Stimulated activated CD4-positive, alpha-beta T cell treated with anti-CD3 and anti-CD28 coated beads, Interleukin-2, amount 100 ng/mL, for 24 hours (primary cell): ENCODE data around the gene RPS16.

Experiments
- DNase-seq, 2 donors: peaks; one replicate each; pipeline ENCODE4 v3.0.0-alpha.2; 2020

RPS16 gene

DNA sequence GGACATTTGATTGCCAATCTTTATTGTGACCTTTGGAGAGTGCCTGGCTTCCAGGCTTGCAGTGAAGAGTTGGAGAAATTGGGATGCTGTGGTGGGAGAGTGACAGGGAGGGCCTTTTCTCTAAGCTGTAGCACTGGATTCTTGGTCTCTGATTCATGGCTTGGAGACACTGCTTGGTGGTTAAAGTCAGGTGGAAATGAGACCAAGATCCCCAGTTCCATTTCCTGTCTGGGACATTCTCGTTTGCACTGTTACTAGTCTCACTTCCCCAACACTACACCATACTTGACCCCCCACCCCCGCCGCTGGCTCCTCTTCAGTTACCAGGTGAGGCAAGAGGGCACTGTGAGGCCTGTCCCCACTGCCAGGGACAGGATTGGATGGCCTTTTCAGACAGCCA is 12.5 kb upstream of the RPS16 start:
- peak in 1 of 2 donors; percentile 50 for DNase-seq

DNA sequence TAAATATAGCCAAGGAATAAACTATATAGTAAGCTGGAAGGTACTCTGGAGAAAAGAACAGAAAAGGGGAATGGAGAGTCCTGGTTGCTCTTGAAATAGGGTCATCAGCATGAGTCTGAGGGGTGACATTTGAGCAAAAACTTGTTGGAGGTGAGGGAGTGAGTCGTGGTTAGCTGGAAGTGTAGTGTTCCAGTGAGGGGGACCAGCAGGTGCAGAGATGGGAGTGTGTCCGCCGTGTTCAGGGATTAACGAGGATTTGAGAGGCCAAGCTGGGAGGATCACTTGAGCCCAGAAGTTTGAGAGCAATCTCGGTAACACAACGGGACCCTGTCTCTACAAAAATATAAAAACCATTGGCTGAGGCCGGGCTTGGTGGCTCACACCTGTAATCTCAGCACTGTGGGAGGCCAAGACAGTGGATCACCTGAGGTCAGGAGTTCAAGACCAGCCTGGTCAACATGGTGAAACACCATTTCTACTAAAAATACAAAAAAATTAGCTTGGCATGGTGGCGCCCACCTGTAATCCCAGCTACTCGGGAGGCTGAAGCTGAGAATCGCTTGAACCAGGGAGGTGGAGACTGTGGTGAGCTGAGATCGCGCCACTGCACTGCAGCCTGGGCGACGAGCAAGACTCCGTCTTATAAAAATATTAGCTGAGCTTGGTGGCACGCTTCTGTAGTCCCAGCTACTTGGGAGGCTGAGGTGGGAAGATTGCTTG is 10.8 kb upstream of the RPS16 start:
- no peak for DNase-seq

DNA sequence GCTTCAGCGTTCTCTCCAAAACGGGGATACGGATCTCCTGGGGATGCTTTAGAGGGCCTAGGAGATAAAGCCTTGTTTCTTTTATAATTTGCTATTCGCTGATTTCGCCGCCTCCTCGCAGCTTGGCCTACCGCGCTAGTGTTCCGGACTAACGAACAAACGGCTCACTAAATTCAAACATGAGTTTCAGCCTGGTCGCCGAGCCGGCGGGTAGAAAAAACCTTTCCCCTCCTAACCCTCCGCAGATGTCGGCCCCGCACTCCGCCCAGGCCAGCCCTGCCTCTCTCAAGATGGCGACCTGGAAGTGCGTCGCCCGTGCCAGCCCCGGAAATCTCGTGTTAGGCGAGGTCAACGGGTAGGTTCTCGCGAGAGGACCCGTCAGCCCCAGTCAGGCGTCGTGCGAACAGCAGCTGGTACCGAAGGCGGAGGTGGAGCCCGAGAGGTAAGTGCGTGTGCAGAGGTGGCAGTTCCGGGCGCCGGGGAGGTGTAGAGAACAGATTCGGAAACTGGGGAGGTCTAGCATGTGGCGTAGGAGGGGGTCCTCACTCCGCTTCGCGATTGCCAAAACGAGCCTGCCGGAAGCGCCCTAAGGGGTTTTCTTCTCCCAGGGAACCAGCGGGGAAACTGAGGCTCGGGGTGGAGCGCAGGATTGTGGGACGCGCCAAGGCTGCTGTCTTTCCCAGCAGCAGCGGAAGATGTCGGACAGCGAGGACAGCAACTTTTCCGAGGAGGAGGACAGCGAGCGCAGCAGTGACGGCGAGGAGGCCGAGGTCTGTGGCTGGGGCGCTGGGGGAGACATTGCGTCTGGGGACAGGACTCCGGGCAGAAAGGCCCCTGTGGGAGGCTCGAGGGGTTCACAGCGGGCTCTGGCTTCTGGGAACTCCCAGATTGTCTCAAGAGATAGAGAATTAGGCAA is 9.7 kb upstream of the RPS16 start, which contains the start of gene SUPT5H:
Gene SUPT5H (plus strand): TSS at position 387 of the 916 bp plus-strand sequence. CDS start 309 bp downstream, at position 696.
- DNase-seq: peak; percentile 96 to 97

DNA sequence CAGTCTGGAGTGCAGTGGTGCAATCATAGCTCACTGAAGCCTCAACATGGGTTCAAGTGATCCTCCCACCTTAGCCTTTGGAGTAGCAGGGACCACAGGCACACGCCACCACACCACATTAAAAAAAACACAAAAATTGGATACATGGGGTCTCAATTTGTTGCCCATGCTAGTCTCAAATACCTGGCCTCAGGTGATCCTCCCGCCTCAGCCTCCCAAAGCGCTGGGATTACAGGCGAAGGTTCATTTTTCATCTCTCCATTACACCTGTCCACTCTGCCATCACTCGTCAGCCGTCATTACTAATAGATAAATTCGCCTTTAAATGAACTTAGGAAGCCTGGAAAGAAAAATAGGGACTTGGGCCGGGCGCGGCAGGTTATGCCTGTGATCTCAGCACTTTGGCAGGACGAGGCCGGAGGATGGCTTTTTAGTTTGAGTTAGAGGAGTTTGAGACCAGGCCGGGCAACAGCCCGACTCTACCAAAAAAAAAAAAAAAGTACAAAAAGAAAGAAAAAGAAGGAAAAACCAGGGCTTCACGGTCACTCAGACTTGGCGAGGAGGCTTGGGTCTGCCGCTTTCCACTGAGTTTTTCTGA is 8.9 kb upstream of the RPS16 start:
- no peak for DNase-seq

DNA sequence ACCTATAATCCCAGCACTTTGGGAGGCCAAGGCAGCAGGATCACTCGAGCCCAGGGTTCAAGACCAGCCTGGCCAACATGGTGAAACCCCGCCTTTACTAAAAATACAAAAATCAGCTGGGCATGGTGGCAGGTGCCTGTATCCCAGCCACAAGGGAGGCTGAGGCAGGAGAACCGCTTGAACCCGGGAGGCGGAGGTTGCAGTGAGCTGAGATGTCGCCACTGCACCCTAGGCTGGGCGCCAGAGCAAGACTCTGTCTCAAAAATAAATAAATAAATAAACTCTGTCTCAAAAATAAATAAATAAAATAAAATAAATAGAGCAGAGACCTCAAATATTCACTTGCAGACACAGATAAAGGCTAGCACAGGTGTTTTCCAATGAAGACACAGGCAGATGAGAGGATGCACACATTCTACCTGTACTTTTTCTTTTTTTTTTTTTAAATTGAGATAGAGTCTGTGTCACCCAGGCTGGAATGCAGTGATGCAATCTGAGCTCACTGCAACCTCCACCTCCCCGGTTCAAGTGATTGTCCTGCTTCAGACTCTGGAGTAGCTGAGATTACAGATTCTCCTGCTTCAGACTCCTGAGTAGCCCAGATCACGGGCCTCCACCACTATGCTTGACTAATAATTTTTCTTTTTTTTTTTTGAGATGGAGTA is 2.7 kb upstream of the RPS16 start:
- DNase-seq: no peak

DNA sequence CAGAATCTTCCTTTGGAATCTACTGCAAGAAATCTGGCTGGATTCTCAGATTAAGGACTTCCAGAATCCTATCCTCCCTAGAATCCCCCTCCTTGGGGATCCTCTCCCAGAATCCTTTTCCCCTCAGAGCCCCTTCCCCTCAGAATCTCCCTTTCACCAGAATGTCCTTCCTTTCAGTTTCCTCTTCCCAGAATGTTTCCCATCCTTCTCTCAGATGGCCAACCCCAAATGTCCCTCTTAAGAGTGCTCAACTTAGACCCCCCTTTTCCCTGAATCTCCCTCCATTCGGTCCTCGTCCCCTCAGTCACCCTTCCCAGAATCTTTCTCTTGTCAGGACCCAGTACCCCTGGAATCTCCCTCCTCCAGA is 584 bp upstream of the RPS16 start:
- DNase-seq: no peak

DNA sequence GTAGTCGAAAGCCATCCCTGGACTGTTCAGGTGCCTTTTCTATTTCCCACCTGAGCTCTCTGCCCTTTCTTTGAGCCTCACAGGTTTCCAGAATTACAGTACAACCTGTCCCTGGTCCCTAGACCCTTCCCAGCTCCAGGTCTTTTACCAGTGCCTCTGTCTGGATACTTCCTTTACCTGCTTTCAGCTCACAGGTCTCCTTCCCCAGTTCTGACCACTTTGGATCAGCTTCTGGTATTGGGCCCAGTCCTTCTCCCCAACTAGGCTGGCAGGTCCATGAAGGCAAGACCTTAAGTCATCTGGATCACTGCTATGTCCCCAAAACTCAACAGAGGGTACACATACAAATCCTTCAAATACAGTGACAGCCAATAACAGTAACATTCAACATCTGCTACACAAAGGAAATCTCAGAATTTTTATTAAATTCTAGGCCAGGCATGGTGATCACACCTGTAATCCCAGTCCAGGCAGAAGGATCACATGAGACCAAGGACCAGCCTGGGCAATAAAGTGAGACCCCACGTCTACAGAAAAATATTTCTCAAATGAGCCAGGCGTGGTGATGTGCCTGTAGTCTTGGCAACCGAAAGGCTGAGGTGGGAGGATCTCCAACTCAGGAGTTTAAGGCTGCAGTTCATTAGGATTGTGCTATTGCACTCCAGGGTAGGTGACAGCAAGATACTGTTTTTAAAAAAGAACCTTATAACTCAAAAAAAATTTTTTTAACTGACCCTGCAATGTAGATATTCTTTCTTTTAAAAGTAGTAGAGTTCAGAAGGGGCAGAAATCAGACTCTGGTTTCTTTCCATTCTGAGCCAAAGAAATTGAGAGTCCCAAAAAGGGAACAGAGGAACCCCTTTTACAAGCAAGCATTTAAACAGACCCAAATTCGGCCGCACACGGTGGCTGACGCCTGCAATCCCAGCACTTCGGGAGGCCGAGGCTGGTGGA is 1.3 kb downstream of the RPS16 start:
- no peak for DNase-seq

DNA sequence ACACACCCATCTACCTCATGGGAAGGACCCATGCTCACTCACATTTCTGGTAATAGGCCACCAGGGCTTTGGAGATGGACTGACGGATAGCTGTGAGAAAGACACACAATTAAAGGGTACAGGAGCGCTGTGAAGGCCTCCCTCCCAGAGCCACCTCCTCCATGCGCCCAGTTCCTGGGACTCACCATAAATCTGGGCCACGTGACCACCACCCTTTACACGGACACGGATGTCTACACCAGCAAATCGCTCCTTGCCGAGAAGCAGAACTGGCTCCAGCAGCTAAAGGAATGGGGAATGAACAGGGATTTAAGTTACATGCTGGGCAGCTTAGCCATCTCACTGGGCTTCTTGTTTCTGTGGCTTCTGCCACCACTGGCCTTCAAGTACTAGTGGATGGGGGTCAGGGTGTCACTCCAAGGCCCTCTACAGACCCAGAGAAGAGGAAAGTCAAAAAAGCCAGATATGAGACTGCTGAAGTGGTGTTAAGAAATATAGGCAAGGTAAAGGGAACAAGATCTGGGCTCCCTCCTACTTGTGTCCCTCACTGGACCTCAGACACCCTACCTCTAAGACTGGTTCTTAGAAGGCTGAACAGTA is 2.2 kb downstream of the RPS16 start:
- DNase-seq: no peak

DNA sequence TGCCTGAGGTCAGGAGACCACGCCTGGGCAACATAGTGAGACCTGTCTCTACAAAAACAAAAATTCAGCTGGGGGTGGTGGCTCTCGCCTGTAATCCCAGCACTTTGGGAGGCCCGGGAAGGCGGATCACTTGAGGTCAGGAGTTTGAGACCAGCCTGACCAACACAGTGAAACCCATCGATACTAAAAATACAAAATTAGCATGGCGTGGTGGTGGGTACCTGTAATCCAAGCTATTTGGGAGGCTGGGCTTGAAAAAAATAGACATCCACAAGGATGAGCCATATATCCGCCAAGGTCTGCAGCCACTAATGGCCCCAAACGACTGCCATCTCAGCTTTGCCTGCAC is 3.1 kb downstream of the RPS16 start:
- DNase-seq: no peak

DNA sequence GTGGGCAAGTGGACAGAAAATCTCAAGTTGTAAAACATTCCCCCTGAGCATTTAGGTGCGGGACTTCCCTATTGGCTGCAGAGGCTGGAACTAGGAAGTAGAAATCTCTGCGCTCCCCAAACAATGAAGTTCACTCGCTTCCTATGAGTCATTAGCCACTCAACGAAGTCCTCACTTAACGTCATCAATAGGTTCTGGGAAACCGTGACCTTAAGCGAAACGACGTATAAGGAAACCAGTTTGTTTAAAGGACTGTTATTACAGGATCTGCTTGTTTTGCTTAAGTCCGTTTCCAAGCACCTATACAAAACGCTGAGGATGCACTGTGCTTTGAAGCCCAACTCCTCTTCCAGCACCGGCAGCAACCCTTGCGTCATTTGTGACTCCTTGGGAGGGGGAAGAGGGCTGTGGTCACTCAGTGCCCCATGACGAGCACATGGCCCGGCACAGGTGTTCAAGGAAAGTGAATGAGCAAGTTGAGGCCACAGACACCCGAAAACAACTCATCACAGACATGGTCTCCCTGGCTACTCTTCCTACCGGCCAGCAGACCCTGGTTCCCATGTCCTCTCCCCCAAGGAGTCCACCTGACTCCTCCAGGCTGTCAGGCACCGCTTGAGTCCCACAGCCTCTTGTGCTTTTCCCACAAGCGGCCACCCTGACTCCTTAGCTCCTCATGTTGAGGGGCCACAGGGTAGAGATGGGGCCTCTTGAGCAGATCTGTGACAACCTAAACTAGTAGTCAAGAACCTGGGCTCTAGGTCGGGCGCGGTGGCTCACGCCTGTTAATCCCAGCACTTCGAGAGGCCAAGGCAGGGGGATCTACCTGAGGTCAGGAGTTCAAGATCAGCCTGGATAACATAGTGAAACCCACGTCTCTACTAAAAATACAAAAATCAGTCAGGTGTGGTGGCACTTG is 4.8 kb downstream of the RPS16 start:
- DNase-seq: peak; percentile 66 to 67

DNA sequence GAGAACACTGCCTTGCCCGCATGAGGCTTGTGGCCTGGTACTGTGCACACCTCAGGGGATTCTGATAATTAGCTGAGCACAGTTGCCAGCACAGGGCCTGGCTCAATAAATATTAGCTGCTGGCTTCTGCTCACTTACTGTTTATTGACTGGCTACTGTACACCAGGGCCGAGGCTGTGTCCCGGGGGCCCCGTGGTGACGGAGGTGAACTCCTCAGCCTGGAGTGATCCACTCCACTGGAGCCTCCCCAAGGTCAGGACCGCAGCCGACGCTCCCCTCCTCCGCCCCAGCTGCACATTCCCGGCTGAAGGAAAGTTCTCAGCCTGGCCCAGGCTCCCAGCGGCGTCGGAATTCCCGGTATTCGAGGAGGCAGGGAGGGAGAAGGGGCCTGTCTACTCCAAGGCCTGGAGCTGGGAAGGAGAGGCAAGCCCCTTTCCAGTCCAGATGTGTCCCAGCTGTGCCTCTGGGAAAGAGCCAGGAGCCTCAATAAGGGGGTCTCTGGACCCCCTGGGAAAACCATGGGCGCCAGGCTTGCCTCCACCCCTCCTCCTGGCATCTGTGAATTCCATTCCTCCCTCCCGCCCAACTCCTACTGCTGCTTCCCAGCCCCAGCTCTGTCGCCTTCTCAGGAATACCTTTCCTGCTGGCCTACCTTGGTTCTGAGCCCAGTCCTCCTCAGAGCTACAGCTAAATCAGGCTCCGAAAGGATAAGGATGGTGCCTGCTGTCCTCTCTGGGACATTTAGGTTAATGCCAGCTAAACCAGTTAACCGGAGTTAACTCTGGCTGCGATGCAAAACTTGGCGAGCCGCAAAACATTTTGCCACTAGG is 7.3 kb downstream of the RPS16 start:
- DNase-seq: no peak

DNA sequence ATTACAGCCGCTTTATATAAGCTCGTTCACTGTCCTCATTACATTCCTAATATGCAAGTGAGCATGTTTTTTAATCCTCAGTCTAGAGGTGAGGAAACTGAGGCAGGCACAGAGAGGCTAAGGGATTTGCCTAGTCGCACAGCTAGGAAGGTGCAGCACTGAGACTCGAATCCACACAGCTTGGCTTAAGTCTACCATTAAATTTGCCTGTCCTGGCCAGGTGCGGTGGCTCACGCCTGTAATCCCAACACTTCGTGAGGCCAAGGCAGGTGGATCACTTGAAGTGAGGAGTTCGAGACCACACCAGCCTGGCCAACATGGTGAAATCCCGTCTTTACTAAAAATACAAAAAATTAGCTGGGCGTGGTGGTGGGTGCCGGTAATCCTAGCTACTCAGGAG is 8.0 kb downstream of the RPS16 start:
- no peak for DNase-seq

DNA sequence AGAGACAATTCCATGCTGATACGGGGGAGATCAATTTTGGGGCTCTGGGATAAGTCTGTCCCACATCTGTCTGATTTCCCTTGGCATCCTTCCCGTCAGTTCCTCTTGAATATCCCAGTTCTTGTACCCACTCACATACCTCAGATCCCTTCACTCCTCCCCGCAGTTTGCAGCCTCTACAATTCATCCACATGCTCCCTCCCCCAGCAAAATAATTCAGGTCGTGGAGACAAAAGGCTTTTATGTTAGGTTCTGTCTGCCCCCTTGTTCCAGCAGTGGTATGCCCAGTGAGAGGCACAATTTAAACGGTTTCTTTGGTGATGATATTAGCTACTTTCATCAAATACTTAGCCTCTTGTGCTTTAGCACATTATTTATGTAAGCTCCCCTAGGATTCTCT is 9.6 kb downstream of the RPS16 start:
- no peak for DNase-seq

DNA sequence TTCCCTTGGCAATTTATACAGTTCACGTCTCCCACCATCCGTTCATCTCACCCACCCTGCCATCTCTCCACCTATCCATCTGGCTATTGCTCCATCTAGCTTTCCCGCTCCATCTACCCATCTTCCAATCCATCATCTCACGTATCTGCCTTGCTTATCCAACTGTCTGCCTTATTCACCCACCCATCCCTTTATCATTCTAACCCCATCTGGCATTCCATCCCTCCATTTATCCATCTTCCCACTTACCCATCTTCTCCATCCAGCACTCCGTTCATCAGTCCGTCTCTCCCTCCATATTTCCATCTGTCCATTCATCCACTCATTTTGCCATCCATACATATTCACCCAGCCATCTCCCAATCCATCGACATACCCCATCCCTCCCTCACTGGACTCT is 10.0 kb downstream of the RPS16 start:
- DNase-seq: no peak

DNA sequence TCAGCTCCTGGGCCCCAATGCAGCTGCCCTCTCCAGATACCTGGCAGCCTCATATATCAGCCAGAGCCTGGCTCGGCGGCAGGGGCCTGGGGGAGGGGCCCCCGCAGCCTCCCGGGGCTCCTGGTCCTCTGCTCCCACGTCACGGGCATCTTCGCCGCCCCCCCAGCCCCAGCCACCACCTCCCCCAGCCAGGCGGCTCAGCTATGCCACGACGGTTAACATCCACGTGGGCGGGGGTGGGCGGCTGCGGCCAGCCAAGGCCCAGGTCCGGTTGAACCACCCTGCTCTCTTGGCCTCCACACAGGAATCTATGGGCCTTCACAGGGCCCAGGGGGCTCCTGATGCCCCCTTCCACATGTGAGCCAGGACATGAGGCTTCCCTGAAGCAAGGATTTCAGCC is 10.8 kb downstream of the RPS16 start:
- no peak for DNase-seq

DNA sequence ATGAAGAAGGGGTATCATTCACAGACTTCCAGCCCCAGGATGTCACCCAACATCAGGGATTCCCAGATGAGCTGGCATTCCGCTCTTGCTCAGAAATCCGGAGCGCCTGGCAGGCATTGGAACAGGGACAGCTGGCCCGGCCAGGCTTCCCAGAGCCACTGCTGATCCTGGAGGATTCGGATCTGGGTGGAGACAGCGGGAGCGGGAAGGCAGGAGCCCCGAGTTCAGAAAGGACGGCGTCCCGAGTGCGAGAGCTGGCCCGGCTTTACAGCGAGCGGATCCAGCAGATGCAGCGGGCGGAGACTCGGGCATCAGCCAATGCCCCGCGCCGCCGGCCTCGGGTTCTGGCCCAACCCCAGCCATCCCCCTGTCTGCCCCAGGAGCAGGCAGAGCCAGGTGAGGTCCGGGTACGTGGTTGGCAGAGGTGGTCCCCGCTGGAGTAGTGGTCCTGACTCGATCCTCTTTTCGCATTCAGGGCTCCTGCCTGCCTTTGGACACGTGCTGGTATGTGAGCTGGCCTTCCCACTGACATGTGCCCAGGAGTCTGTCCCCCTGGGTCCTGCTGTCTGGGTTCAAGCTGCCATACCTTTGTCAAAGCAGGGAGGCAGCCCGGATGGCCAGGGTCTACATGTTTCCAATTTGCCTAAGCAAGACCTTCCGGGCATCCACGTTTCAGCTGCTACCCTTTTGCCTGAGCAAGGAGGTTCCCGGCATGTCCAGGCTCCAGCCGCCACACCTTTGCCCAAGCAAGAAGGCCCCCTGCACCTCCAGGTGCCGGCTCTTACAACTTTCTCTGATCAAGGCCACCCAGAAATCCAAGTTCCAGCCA is 12.3 kb downstream of the RPS16 start:
- DNase-seq: no peak

DNA sequence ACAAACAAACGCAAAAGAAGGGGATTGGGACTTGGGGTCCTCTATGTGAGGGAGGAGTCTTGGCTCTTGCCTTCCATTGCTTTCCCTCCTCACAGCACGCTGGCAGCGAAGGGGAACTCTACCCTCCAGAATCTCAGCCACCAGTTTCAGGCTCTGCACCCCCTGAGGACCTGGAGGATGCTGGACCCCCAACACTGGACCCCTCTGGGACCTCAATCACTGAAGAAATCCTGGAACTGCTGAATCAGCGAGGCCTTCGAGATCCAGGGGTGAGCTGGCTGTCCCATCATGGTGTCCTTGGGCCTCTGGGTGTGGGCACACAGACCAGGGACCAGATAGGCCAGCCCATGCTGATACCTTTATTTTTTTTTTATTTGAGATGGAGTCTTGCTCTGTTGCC is 13.7 kb downstream of the RPS16 start:
- DNase-seq: no peak

DNA sequence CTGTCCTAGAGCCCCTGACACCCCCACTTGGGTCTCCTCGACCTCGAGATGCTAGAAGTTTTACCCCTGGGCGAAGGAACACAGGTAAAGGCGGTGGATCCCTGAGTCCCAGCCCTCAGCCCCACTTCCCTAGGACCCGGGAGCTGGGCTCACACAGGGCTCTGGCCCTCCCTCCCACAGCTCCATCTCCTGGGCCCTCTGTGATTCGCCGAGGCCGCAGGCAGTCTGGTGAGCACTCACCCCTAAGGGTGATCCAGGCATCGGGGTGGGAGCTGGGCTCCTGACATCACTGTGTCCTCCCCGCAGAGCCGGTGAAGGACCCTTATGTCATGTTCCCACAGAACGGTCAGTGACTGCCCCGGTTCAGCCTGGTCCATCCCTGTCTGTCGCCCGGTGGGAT is 15.0 kb downstream of the RPS16 start:
- no peak for DNase-seq

DNA sequence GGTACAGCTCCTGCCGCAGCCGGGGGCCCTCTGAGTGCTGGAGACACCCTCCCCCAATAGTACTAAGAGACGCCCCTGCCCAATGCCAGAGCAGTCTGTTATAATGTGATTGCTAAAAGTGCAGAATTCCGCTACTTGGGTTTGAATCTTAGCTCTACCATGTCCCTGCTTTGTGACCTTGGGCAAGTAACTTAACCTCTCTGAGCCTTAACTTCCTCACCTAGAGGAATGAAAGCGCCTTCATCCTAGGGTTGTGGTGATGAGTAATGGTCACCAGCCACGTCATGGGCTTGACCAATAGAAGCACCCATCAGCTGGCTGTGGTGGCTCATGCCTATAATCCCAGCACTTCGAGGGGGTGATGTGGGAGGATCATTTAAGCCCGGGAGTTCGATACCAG is 16.7 kb downstream of the RPS16 start:
- no peak for DNase-seq
